SK-N-SH treated with all-trans-retinoic acid at 6 μM for 48 hours (cell line): Measurements from ENCODE around the gene MRPS16.

ENCODE experiments used
- ATAC-seq: fragments of 200-7000 bp; cut with Tn5 transposase; 3 replicates; pipeline ENCODE4 v1.9.1; 2020; ENCODE audit warnings: mild to moderate bottlenecking, moderate library complexity
- ARNTL ChIP-seq: fragments of 450-650 bp; formaldehyde crosslinking; IDR thresholded peaks from 2 replicates; pipeline ENCODE4 v1.5.0; 2020; ENCODE audit warnings: low read depth, mild to moderate bottlenecking, moderate library complexity, borderline replicate concordance
- BACH2 ChIP-seq: fragments of 250-450 bp; sonication (Bioruptor Pico); IDR thresholded peaks from 2 replicates; pipeline ENCODE4 v1.9.0; 2021; ENCODE audit warnings: mild to moderate bottlenecking, borderline replicate concordance
- ESRRG ChIP-seq: fragments of 250-450 bp; sonication (Bioruptor Pico); IDR thresholded peaks from 2 replicates; pipeline ENCODE4 v1.6.1; 2021; ENCODE audit warnings: mild to moderate bottlenecking
- ISL1 ChIP-seq: fragments of 250-450 bp; sonication (Bioruptor Pico); IDR thresholded peaks from 2 replicates; pipeline ENCODE4 v2.1.2; 2022; ENCODE audit warnings: mild to moderate bottlenecking, moderate library complexity
- OSR1 ChIP-seq: fragments of 250-450 bp; sonication (Bioruptor Pico); IDR thresholded peaks from 2 replicates; pipeline ENCODE4 v1.8.0; 2022; ENCODE audit warnings: moderate library complexity, mild to moderate bottlenecking, inconsistent platforms
- PPARA ChIP-seq: fragments of 250-450 bp; sonication (Bioruptor Pico); IDR thresholded peaks from 2 replicates; pipeline ENCODE4 v1.5.0; 2020; ENCODE audit warnings: mild to moderate bottlenecking, borderline replicate concordance
- SNAI2 ChIP-seq: fragments of 250-450 bp; sonication (Bioruptor Pico); IDR thresholded peaks from 2 replicates; pipeline ENCODE4 v1.5.0; 2020; ENCODE audit warnings: mild to moderate bottlenecking, moderate library complexity
- TCF4 ChIP-seq: fragments of 250-450 bp; sonication (Bioruptor Pico); IDR thresholded peaks from 2 replicates; pipeline ENCODE4 v1.8.0; 2021; ENCODE audit warnings: mild to moderate bottlenecking, moderate library complexity, borderline replicate concordance
- TOX ChIP-seq: fragments of 250-450 bp; sonication (Bioruptor Pico); IDR thresholded peaks from 2 replicates; pipeline ENCODE4 v1.8.0; 2021; ENCODE audit warnings: mild to moderate bottlenecking, moderate library complexity, borderline replicate concordance
- ZC3H10 ChIP-seq: fragments of 250-450 bp; sonication (Bioruptor Pico); IDR thresholded peaks from 2 replicates; pipeline ENCODE4 v1.5.1; 2021; ENCODE audit warnings: mild to moderate bottlenecking, moderate library complexity
- ZFP3 ChIP-seq: fragments of 250-450 bp; sonication (Bioruptor Pico); IDR thresholded peaks from 2 replicates; pipeline ENCODE4 v1.5.0; 2020; ENCODE audit warnings: mild to moderate bottlenecking, moderate library complexity
- ZNF565 ChIP-seq: fragments of 450-650 bp; formaldehyde crosslinking; conservative IDR thresholded peaks from 2 replicates; pipeline ENCODE4 v1.5.0; 2020; ENCODE audit warnings: low read depth, mild to moderate bottlenecking, moderate library complexity
- ZNF70 ChIP-seq: fragments of 450-650 bp; formaldehyde crosslinking; IDR thresholded peaks from 2 replicates; pipeline ENCODE4 v1.5.0; 2020; ENCODE audit warnings: mild to moderate bottlenecking, moderate library complexity
- ZNF8 ChIP-seq: fragments of 450-650 bp; formaldehyde crosslinking; IDR thresholded peaks from 2 replicates; pipeline ENCODE4 v1.5.0; 2020; ENCODE audit warnings: mild to moderate bottlenecking, moderate library complexity
- TF ChIP-seq, protein P1 (sequence below): fragments of 250-450 bp; sonication (Bioruptor Pico); IDR thresholded peaks from 2 replicates; pipeline ENCODE4 v1.5.1; 2020; ENCODE audit warnings: low read depth, mild to moderate bottlenecking, moderate library complexity
- TF ChIP-seq, protein P2 (sequence below): fragments of 250-450 bp; sonication (Bioruptor Pico); IDR thresholded peaks from 2 replicates; pipeline ENCODE4 v1.8.0; 2021; ENCODE audit warnings: low read depth, mild to moderate bottlenecking, moderate library complexity, borderline replicate concordance
- TF ChIP-seq, protein P3 (sequence below): fragments of 250-450 bp; sonication (Bioruptor Pico); IDR thresholded peaks from 2 replicates; pipeline ENCODE4 v1.8.0; 2020; ENCODE audit warnings: mild to moderate bottlenecking, moderate library complexity, borderline replicate concordance
- TF ChIP-seq, protein P4 (sequence below): fragments of 250-450 bp; sonication (Bioruptor Pico); IDR thresholded peaks from 2 replicates; pipeline ENCODE4 v1.5.0; 2020; ENCODE audit warnings: mild to moderate bottlenecking, moderate library complexity
- TF ChIP-seq, protein P5 (sequence below): fragments of 250-450 bp; sonication (Bioruptor Pico); IDR thresholded peaks from 2 replicates; pipeline ENCODE4 v1.5.1; 2021; ENCODE audit warnings: mild to moderate bottlenecking, moderate library complexity

Gene MRPS16

DNA sequence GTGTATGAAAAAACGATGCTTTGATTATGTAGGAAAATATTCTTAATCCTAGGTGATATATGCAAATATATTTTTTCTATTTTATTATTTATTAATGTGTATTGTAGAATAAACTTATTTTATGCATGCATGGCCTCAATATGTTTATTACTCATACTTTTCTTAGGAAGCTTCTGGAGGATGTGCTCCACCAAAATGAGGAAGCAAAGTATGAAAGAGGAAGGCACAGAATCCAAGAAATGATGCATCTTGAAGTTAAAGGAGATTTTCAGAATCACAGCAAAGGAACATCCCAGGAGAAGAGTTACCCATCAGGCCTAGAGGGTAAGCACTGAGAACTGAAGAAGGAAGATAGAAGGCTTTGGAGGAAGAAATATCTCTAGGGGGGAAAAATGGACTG lies 35.0 kb upstream of the MRPS16 start:
- TF ChIP-seq, protein P1, sequence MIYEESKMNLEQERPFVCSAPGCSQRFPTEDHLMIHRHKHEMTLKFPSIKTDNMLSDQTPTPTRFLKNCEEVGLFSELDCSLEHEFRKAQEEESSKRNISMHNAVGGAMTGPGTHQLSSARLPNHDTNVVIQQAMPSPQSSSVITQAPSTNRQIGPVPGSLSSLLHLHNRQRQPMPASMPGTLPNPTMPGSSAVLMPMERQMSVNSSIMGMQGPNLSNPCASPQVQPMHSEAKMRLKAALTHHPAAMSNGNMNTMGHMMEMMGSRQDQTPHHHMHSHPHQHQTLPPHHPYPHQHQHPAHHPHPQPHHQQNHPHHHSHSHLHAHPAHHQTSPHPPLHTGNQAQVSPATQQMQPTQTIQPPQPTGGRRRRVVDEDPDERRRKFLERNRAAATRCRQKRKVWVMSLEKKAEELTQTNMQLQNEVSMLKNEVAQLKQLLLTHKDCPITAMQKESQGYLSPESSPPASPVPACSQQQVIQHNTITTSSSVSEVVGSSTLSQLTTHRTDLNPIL (CRISPR knock-in tag) = no peak
- TF ChIP-seq ISL1 = no peak
- TF ChIP-seq TOX = no peak
- TF ChIP-seq ZNF70 (CRISPR knock-in tag) = no peak
- no peak for TF ChIP-seq PPARA (CRISPR knock-in tag)
- TF ChIP-seq ZC3H10 (CRISPR knock-in tag) = no peak
- TF ChIP-seq SNAI2 = no peak
- TF ChIP-seq, protein P2, sequence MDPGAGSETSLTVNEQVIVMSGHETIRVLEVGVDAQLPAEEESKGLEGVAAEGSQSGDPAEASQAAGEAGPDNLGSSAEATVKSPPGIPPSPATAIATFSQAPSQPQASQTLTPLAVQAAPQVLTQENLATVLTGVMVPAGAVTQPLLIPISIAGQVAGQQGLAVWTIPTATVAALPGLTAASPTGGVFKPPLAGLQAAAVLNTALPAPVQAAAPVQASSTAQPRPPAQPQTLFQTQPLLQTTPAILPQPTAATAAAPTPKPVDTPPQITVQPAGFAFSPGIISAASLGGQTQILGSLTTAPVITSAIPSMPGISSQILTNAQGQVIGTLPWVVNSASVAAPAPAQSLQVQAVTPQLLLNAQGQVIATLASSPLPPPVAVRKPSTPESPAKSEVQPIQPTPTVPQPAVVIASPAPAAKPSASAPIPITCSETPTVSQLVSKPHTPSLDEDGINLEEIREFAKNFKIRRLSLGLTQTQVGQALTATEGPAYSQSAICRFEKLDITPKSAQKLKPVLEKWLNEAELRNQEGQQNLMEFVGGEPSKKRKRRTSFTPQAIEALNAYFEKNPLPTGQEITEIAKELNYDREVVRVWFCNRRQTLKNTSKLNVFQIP (CRISPR knock-in tag) = no peak
- TF ChIP-seq ARNTL = no peak
- no peak for TF ChIP-seq ZNF8 (CRISPR knock-in tag)
- no peak for ATAC-seq

DNA sequence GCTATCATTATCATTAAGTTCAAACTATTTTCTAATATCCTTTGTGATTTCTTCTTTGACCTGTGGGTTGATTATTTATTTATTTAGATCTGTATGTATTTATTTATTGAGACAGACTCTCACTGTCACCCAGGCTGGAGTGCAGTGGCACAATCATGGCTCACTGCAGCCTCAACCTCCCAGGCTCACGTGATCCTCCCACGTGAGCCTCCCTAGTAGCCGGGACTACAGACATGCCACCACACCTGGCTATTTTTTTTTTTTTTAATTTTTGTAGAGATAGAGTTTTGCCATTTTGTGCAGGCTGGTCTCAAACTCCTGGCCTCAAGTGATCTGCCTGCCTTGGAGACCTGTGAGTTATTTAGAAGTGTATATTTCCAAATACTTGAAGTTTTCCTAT lies 28.7 kb upstream of the MRPS16 start:
- ATAC-seq = no peak
- TF ChIP-seq OSR1 (CRISPR knock-in tag) (no peak), ZNF70 (CRISPR knock-in tag) (no peak), TCF4 (CRISPR knock-in tag) (no peak), ARNTL (no peak), ZC3H10 (CRISPR knock-in tag) (no peak), ISL1 (no peak), ZFP3 (CRISPR knock-in tag) (no peak), ESRRG (CRISPR knock-in tag) (no peak), ZNF565 (CRISPR knock-in tag) (no peak), ZNF8 (CRISPR knock-in tag) (no peak), BACH2 (no peak), SNAI2 (no peak), PPARA (CRISPR knock-in tag) (no peak)
- TF ChIP-seq, protein P2 (CRISPR knock-in tag) = no peak
- TF ChIP-seq, protein P3, sequence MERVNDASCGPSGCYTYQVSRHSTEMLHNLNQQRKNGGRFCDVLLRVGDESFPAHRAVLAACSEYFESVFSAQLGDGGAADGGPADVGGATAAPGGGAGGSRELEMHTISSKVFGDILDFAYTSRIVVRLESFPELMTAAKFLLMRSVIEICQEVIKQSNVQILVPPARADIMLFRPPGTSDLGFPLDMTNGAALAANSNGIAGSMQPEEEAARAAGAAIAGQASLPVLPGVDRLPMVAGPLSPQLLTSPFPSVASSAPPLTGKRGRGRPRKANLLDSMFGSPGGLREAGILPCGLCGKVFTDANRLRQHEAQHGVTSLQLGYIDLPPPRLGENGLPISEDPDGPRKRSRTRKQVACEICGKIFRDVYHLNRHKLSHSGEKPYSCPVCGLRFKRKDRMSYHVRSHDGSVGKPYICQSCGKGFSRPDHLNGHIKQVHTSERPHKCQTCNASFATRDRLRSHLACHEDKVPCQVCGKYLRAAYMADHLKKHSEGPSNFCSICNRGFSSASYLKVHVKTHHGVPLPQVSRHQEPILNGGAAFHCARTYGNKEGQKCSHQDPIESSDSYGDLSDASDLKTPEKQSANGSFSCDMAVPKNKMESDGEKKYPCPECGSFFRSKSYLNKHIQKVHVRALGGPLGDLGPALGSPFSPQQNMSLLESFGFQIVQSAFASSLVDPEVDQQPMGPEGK (CRISPR knock-in tag) = no peak
- TF ChIP-seq, protein P1 (CRISPR knock-in tag) = no peak
- TF ChIP-seq, protein P4, sequence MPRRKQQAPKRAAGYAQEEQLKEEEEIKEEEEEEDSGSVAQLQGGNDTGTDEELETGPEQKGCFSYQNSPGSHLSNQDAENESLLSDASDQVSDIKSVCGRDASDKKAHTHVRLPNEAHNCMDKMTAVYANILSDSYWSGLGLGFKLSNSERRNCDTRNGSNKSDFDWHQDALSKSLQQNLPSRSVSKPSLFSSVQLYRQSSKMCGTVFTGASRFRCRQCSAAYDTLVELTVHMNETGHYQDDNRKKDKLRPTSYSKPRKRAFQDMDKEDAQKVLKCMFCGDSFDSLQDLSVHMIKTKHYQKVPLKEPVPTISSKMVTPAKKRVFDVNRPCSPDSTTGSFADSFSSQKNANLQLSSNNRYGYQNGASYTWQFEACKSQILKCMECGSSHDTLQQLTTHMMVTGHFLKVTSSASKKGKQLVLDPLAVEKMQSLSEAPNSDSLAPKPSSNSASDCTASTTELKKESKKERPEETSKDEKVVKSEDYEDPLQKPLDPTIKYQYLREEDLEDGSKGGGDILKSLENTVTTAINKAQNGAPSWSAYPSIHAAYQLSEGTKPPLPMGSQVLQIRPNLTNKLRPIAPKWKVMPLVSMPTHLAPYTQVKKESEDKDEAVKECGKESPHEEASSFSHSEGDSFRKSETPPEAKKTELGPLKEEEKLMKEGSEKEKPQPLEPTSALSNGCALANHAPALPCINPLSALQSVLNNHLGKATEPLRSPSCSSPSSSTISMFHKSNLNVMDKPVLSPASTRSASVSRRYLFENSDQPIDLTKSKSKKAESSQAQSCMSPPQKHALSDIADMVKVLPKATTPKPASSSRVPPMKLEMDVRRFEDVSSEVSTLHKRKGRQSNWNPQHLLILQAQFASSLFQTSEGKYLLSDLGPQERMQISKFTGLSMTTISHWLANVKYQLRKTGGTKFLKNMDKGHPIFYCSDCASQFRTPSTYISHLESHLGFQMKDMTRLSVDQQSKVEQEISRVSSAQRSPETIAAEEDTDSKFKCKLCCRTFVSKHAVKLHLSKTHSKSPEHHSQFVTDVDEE (CRISPR knock-in tag) = no peak
- TF ChIP-seq, protein P5, sequence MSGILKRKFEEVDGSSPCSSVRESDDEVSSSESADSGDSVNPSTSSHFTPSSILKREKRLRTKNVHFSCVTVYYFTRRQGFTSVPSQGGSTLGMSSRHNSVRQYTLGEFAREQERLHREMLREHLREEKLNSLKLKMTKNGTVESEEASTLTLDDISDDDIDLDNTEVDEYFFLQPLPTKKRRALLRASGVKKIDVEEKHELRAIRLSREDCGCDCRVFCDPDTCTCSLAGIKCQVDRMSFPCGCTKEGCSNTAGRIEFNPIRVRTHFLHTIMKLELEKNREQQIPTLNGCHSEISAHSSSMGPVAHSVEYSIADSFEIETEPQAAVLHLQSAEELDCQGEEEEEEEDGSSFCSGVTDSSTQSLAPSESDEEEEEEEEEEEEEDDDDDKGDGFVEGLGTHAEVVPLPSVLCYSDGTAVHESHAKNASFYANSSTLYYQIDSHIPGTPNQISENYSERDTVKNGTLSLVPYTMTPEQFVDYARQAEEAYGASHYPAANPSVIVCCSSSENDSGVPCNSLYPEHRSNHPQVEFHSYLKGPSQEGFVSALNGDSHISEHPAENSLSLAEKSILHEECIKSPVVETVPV = no peak
